GM12891 (cell line): Measurements from ENCODE around the gene EIF2B5.
"Not testable (repeated sequence)": the region's sequence is repeated elsewhere in the genome, so short reads cannot be mapped to it uniquely, and the experiment has no call there.

Source experiments
- DNase-seq: peaks from one replicate; pipeline ENCODE4 v3.0.0; 2011; ENCODE audit warnings: low spot score; ENCODE audit not compliant: insufficient read length
- FAIRE-seq: peaks from 2 replicates; lab custom pipeline; 2011; peaks lifted over from hg19 to GRCh38; lab: Jason Lieb, UNC
- PAX5 ChIP-seq: IDR thresholded peaks from 2 replicates; pipeline ENCODE4 v1.6.1; 2011; ENCODE audit warnings: low read length, moderate library complexity, mild to moderate bottlenecking; ENCODE audit not compliant: insufficient read depth, severe bottlenecking
- POLR2A ChIP-seq: IDR thresholded peaks from 2 replicates; pipeline ENCODE4 v1.6.1; 2011; ENCODE audit warnings: low read depth, low read length, control low read depth
- POLR2AphosphoS5 ChIP-seq: IDR thresholded peaks from 2 replicates; pipeline ENCODE4 v1.6.1; 2011; ENCODE audit warnings: low read depth, low read length, control low read depth
- POU2F2 ChIP-seq: IDR thresholded peaks from 2 replicates; pipeline ENCODE4 v1.6.1; 2011; ENCODE audit warnings: low read depth, mild to moderate bottlenecking, control low read depth, low read length, moderate library complexity
- SPI1 ChIP-seq: IDR thresholded peaks from 2 replicates; pipeline ENCODE4 v1.6.1; 2011; ENCODE audit warnings: low read depth, low read length, control low read depth
- TAF1 ChIP-seq: IDR thresholded peaks from 2 replicates; pipeline ENCODE4 v1.6.1; 2011; ENCODE audit warnings: low read depth, low read length, control low read depth

Gene EIF2B5

DNA sequence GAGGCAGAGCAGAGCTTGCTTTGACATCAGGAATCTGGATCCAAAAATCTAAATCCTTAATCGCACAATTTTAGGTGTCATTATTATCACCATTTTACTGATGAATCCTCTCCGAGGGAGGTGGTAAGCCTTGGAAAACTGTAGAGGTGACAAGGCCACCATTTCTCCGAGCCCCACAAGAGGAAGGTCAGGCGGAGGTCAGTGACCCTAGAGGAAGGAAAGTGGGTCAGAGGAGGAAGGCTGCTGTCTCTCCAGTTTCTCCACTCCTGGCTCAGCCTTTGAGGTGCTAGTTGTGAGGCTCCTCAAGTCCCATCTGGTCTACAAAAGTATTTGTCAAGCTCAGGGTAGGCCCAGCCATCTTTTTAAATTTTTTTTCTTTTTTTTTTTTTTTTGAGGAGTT is 23.2 kb downstream of the EIF2B5 start:
- FAIRE-seq (no peak), DNase-seq (no peak)
- TF ChIP-seq POLR2A (no peak), POLR2AphosphoS5 (no peak), SPI1 (no peak), TAF1 (no peak), POU2F2 (no peak), PAX5 (no peak)

DNA sequence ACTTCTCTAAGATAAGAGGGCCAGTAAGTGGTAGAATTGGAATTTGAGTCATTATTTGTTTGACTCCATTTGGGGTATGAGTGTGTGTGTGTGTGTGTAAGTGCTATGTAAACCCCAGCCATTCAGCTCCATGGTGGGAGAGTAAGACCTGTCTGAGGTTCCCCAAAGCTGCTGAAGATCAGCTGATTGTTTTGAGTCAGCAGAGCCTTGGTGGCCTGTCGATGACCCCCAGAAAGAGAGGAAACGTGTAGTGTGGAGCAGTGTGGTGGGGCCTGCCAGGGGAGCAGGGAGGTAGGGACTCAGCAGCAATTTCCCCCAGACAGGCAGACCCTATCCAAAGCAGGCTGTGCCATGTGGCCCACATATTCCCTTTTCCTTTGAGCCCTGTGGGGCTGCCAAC is 25.3 kb downstream of the EIF2B5 start:
- DNase-seq (peak; percentile 58), FAIRE-seq (no peak)
- TF ChIP-seq POLR2AphosphoS5 (no peak), POU2F2 (no peak), SPI1 (peak; percentile 61), POLR2A (no peak)

- FAIRE-seq, DNase-seq: not testable (repeated sequence)
Observed at GRCh38 chr3:184162571-184163070, 27.5 kb downstream of the EIF2B5 start.

DNA sequence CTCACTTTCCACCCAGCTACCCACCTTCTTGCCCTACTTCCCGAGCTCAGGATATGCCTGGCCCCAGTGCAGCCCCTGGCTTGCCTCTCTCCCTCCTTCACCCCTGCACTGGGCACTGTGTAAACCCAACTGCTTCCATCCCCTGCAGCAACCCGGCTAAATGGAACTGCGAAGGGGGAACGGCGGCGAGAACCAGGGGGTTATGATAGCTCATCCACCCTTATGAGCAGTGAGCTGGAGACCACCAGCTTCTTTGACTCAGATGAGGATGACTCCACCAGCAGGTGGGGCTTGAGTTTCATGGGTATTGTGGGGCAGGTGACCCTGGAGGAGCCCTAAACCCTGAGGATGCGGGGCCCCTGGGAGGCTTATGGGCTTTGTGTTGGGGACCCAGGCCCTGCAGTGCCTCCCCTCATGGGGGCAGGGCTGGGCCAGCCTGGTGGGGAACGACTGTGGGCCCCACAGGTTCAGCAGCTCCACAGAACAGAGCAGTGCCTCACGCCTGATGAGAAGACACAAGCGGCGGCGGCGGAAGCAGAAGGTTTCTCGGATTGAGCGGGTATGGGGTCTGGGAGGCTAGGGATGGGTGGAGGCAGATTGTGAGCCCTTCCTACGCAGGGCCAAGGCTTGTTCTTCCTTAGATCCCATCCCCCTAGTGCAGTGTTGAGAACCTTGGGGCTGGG is 29.6 kb downstream of the EIF2B5 start:
- TF ChIP-seq POU2F2, result no peak
- DNase-seq (no peak), FAIRE-seq (no peak)

DNA sequence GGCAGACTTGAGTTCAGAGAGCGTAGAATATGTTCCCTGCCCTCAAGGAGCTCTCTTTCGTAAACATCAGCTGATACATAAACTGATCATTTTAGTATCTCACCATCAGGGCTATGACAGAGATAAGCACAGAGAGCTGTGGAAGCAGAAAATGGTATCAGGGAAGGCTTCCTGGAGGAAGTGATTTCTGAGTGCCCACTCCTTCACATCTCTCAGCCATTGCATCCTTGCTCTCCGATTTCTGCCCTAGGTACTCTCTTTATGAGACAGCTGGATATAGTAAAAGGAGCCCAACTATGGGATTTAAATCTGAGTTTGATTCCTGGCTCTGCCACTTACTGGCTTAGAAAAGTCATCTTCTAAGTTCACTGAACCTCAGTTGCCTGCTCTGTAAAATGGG is 30.4 kb downstream of the EIF2B5 start:
- DNase-seq, result no peak
- TF ChIP-seq POU2F2 (no peak), POLR2A (no peak), PAX5 (no peak)
- FAIRE-seq, result peak; percentile 55

DNA sequence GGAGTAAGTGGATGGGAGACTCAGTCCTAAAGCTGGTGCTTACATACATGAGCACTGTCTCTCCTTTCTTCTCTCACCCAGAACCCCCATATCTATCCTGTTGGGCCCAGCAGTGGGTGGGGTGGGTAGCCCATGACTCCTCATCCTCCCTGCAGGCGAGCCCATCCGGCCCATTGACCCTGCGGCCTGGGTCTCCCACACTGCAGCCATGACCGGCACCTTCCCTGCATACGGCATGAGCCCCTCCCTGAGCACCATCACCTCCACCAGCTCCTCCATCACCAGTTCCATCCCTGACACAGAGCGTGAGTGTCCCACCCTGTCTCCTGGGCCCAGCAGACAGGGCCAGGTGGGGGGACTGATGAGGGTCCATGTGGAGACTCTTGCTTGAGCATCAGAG is 31.5 kb downstream of the EIF2B5 start:
- no peak for FAIRE-seq
- no peak for DNase-seq
- TF ChIP-seq TAF1 (no peak), SPI1 (no peak), POLR2A (no peak), POU2F2 (no peak), POLR2AphosphoS5 (no peak), PAX5 (no peak)

GRCh38 chr3:184167786-184168185 is 32.6 kb downstream of the EIF2B5 start:
- no peak for FAIRE-seq
- no peak for TF ChIP-seq POLR2A
- no peak for TF ChIP-seq POU2F2
- TF ChIP-seq SPI1, result no peak
- no peak for TF ChIP-seq TAF1
- TF ChIP-seq POLR2AphosphoS5, result no peak
- no peak for TF ChIP-seq PAX5
- no peak for DNase-seq

GRCh38 chr3:184168363-184169120 is 33.4 kb downstream of the EIF2B5 start:
- DNase-seq, result no peak
- no peak for FAIRE-seq
- no peak for TF ChIP-seq SPI1
- no peak for TF ChIP-seq PAX5
- TF ChIP-seq POU2F2, result no peak
- no peak for TF ChIP-seq POLR2A
- no peak for TF ChIP-seq TAF1
- TF ChIP-seq POLR2AphosphoS5, result no peak

GRCh38 chr3:184169896-184170875 is 35.0 kb downstream of the EIF2B5 start:
- DNase-seq, result no peak
- TF ChIP-seq SPI1 (no peak), POLR2A (no peak), POU2F2 (no peak), PAX5 (no peak), POLR2AphosphoS5 (no peak), TAF1 (no peak)
- FAIRE-seq, result no peak

DNA sequence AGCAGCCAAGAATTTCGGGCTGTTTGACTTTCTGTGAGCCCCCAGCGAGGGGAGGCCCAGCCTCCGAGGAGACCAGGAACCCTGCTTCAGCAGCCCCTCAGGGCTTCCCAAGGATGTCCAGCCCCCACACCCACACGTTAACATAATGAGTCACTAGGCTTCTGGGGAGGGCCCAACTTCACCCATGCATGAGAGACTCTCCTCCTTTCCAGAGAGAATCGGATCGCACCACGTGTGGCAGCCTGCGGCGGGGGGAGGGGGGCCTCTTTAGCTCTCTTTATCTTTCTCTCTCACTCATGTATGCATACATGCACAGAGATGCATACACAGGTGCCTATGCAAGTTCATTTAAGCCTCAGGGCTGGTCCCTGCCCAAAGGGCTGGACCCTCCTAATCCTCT is 36.4 kb downstream of the EIF2B5 start:
- no peak for TF ChIP-seq SPI1
- no peak for TF ChIP-seq TAF1
- TF ChIP-seq PAX5, result no peak
- TF ChIP-seq POLR2AphosphoS5, result no peak
- no peak for TF ChIP-seq POU2F2
- TF ChIP-seq POLR2A, result no peak

More for the DNA sequence above, 36.4 kb downstream of the EIF2B5 start:
- FAIRE-seq (no peak), DNase-seq (no peak)
